ENCODE measurements around the gene AFAP1.

DNA sequence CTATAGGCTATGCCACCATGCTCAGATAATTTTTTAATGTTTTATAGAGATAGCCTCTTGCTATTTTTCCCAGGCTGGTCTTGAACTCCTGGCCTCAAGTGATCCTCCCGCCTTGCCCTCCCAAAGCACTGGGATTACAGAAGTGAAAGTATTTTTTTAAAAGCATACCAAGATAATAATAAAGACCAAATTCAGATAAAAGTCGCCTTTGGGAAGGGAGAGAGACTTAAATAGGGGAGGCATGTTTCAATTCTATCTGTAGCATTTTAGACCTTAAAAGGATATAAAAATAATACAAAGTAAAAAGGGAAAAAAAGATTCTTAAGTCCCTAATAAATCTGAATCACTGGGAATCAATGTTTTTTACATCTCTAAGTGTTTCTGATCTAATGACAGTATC lies 108.9 kb downstream of the AFAP1 start:
- TF ChIP-seq, protein P1, sequence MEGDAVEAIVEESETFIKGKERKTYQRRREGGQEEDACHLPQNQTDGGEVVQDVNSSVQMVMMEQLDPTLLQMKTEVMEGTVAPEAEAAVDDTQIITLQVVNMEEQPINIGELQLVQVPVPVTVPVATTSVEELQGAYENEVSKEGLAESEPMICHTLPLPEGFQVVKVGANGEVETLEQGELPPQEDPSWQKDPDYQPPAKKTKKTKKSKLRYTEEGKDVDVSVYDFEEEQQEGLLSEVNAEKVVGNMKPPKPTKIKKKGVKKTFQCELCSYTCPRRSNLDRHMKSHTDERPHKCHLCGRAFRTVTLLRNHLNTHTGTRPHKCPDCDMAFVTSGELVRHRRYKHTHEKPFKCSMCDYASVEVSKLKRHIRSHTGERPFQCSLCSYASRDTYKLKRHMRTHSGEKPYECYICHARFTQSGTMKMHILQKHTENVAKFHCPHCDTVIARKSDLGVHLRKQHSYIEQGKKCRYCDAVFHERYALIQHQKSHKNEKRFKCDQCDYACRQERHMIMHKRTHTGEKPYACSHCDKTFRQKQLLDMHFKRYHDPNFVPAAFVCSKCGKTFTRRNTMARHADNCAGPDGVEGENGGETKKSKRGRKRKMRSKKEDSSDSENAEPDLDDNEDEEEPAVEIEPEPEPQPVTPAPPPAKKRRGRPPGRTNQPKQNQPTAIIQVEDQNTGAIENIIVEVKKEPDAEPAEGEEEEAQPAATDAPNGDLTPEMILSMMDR (IDR thresholded peaks at IDR 0.05) = no peak
- TF ChIP-seq POLR2AphosphoS5 (IDR thresholded peaks at IDR 0.05) (no peak), POLR2A (IDR thresholded peaks at IDR 0.05) (no peak), EP300 (IDR thresholded peaks at IDR 0.05; ENCODE audit: low read depth) (no peak)

All from transverse colon (tissue), 4 donors.